SK-N-SH (cell line): ENCODE data around the gene CXorf38. TPM values are rescaled to one million over a fixed set of nuclear protein-coding genes. Genes with fewer than 3 reads are reported as not detected.

ENCODE experiments used
- CTCF ChIA-PET: fragments of 300-600, 350-600 bp; formaldehyde crosslinking; extraction: SDS; loops from one replicate; lab custom pipeline; 2021; lab: Yijun Ruan, JAX
- POLR2A ChIA-PET: fragments of 350-600 bp; sonication (Branson Sonifier 250); formaldehyde crosslinking; extraction: SDS; loops from one replicate; lab custom pipeline; 2020; ENCODE audit warnings: antibody characterized with exemption, inconsistent platforms; lab: Yijun Ruan, JAX
- DNase-seq: peaks from one replicate; pipeline ENCODE4 v3.0.0; 2012
- H2AFZ ChIP-seq: fragments of 200-600 bp; sonication (generic); 2 replicates; pipeline ENCODE4 v1.8.1; 2016; ENCODE audit warnings: antibody characterized with exemption, mild to moderate bottlenecking, low read depth
- H3F3A ChIP-seq: fragments of 200-600 bp; sonication (generic); replicated peaks from 2 replicates; pipeline ENCODE3; 2016; ENCODE audit warnings: antibody characterized with exemption, mild to moderate bottlenecking; ENCODE audit not compliant: insufficient read depth
- H3K27ac ChIP-seq, 2 experiments: fragments of 200-500 bp in 1 of 2; fragments of 200-600 bp in 1 of 2; sonication (Bioruptor generic) in 1 of 2; sonication (generic), shearing (Covaris generic) in 1 of 2; 2 replicates each; pipeline versions ENCODE4 v1.5.1 to v1.6.1; 2014 to 2016; ENCODE audit warnings: low read depth in 2 of 2, inconsistent platforms in 1 of 2, low read length in 1 of 2, mild to moderate bottlenecking in 1 of 2, mixed read lengths in 1 of 2
- H3K27me3 ChIP-seq: fragments of 200-600 bp; sonication (generic), shearing (Covaris generic); 2 replicates; pipeline ENCODE4 v1.6.1; 2016; ENCODE audit warnings: mixed run types; ENCODE audit not compliant: insufficient read depth
- H3K36me3 ChIP-seq, 2 experiments: fragments of 200-500 bp in 1 of 2; fragments of 200-600 bp in 1 of 2; sonication (Bioruptor generic) in 1 of 2; sonication (generic) in 1 of 2; replicated peaks in 1 of 2; 2 replicates each; pipeline versions ENCODE3 to v1.5.1; 2014 to 2016; ENCODE audit warnings: low read length in 1 of 2, mild to moderate bottlenecking in 1 of 2; ENCODE audit not compliant: insufficient read depth in 2 of 2, control insufficient read depth in 1 of 2
- H3K4me1 ChIP-seq, 2 experiments: fragments of 200-500 bp in 1 of 2; fragments of 200-600 bp in 1 of 2; sonication (Bioruptor generic) in 1 of 2; sonication (generic), shearing (Covaris generic) in 1 of 2; 2 replicates each; pipeline versions ENCODE4 v1.5.1 to v1.6.1; 2014 to 2016; ENCODE audit warnings: low read depth in 1 of 2, low read length in 1 of 2, mixed run types in 1 of 2; ENCODE audit not compliant: insufficient read depth in 2 of 2, control insufficient read depth in 1 of 2
- H3K4me2 ChIP-seq: fragments of 200-600 bp; sonication (generic), shearing (Covaris generic); 2 replicates; pipeline ENCODE4 v1.6.1; 2017; ENCODE audit warnings: mixed run types
- H3K4me3 ChIP-seq, 2 experiments: fragments of 200-500 bp in 1 of 2; fragments of 200-600 bp in 1 of 2; sonication (Bioruptor generic) in 1 of 2; sonication (generic), shearing (Covaris generic) in 1 of 2; 2 replicates each; pipeline versions ENCODE4 v1.5.1 to v1.8.1; 2014 to 2016; ENCODE audit warnings: low read depth in 2 of 2, inconsistent platforms in 1 of 2, low read length in 1 of 2, mild to moderate bottlenecking in 1 of 2, mixed read lengths in 1 of 2, moderate library complexity in 1 of 2
- H3K79me2 ChIP-seq: fragments of 200-600 bp; sonication (generic); 2 replicates; pipeline ENCODE4 v1.8.1; 2017; ENCODE audit warnings: mild to moderate bottlenecking; ENCODE audit not compliant: insufficient read depth
- H3K9ac ChIP-seq: fragments of 200-600 bp; sonication (generic); 2 replicates; pipeline ENCODE4 v1.6.1; 2017; ENCODE audit warnings: mixed run types
- H3K9me2 ChIP-seq: fragments of 200-600 bp; sonication (generic); 2 replicates; pipeline ENCODE4 v1.6.1; 2017; ENCODE audit warnings: mixed run types
- H3K9me3 ChIP-seq: fragments of 200-600 bp; sonication (generic); 2 replicates; pipeline ENCODE4 v1.6.1; 2017; ENCODE audit warnings: mixed run types, mild to moderate bottlenecking, moderate library complexity
- H4K20me1 ChIP-seq: fragments of 200-600 bp; sonication (generic); 2 replicates; pipeline ENCODE4 v1.6.1; 2017; ENCODE audit warnings: mild to moderate bottlenecking, mixed run types; ENCODE audit not compliant: insufficient read depth
- CTCF ChIP-seq: fragments of 200-600 bp; sonication (generic); IDR thresholded peaks from 2 replicates; pipeline ENCODE4 v1.6.1; 2017; ENCODE audit warnings: antibody characterized with exemption, mild to moderate bottlenecking, moderate library complexity
- EP300 ChIP-seq, 2 experiments: IDR thresholded peaks; 2 replicates each; pipeline versions ENCODE4 v1.4.0 to v1.6.1; 2012; ENCODE audit warnings: borderline replicate concordance in 1 of 2, low read depth in 1 of 2, low read length in 1 of 2
- MAX ChIP-seq: IDR thresholded peaks from 2 replicates; pipeline ENCODE4 v1.4.0; 2012; ENCODE audit warnings: low read depth
- POLR2AphosphoS5 ChIP-seq: IDR thresholded peaks from 2 replicates; pipeline ENCODE4 v1.6.1; 2012; ENCODE audit warnings: low read depth, low read length
- RAD21 ChIP-seq: IDR thresholded peaks from 2 replicates; pipeline ENCODE4 v1.6.1; 2012; ENCODE audit warnings: mild to moderate bottlenecking, low read length
- SIN3A ChIP-seq: IDR thresholded peaks from 2 replicates; pipeline ENCODE4 v1.6.1; 2012; ENCODE audit warnings: low read depth, mild to moderate bottlenecking, low read length, moderate library complexity, borderline replicate concordance
- SMC3 ChIP-seq: IDR thresholded peaks from 2 replicates; pipeline ENCODE4 v1.6.1; 2012; ENCODE audit warnings: low read depth, low read length, improper control_type of control experiment
- TCF12 ChIP-seq: IDR thresholded peaks from 2 replicates; pipeline ENCODE4 v1.4.0; 2012
- YY1 ChIP-seq: IDR thresholded peaks from 2 replicates; pipeline ENCODE4 v1.4.0; 2012; ENCODE audit warnings: low read depth, mild to moderate bottlenecking
- WGBS: methylation state at CpG from one replicate; pipeline ENCODE4 v1.1.6; 2017; ENCODE audit warnings: low lambda C conversion rate; 5-methylcytosine and 5-hydroxymethylcytosine counted together
- polyA plus RNA-seq, 3 experiments: library from polyadenylated mRNA; depleted of rRNA; stranded (reverse); fragments of >200 nt; gene quantifications; 2 replicates each; pipeline ENCODE4 v1.2.3, GENCODE V29; 2012

CXorf38 gene
- polyA plus RNA-seq, 1 of the 3 experiments (the other 2 are of a cell fraction): 8.4 TPM

GRCh38 chrX:40671126-40671525 is 23.8 kb upstream of the CXorf38 start:
- Histone ChIP-seq H3K27ac (no peak overlapping the region; a peak in 1 of 4 replicates), H3K9me2 (no peaks in the 10 kb centered on the region), H3K4me3 (no peak overlapping the region), H3K4me2 (no peak overlapping the region), H3K27me3 (no peaks in the 10 kb centered on the region), H3K36me3 (peaks cover 58 to 64% of the 10 kb centered on the region in 2 experiments), H3K79me2 (no peaks in the 10 kb centered on the region), H3F3A (no peaks in the 10 kb centered on the region), H3K9ac (no peak overlapping the region), H4K20me1 (no peaks in the 10 kb centered on the region), H3K4me1 (no peaks in the 10 kb centered on the region; a peak in 1 of 4 replicates), H3K9me3 (no peaks in the 10 kb centered on the region), H2AFZ (no peak overlapping the region)
- no peak for DNase-seq
- 58% methylated on average over 6 of the region's 6 CpGs for WGBS
- POLR2A ChIA-PET: no interaction called here
- TF ChIP-seq MAX (no peak), TCF12 (no peak), SIN3A (no peak), SMC3 (no peak), POLR2AphosphoS5 (no peak)
- CTCF ChIA-PET: interaction anchor here (1.0 to 1.2 kb wide), 2 partner anchors 123 to 449 kb away, joined by 3 read pairs; no protein-coding TSS in a partner anchor

GRCh38 chrX:40663880-40664630 is 16.7 kb upstream of the CXorf38 start:
- ChIA-PET CTCF (interaction anchor here (0.8 to 2.2 kb wide), 5 partner anchors 8 to 130 kb away, joined by 3 to 11 read pairs (median 3); no protein-coding TSS in a partner anchor), POLR2A (no interaction called here)
- Histone ChIP-seq H3K9ac (no peak overlapping the region), H3K4me2 (no peak overlapping the region), H3K9me2 (no peaks in the 10 kb centered on the region), H3F3A (no peaks in the 10 kb centered on the region), H3K9me3 (no peaks in the 10 kb centered on the region), H2AFZ (no peak overlapping the region), H3K4me3 (no peak overlapping the region)
- DNase-seq: peak; percentile 26
- 82% methylated on average over 6 of the region's 6 CpGs for WGBS
- 0 out of 2 replicates have a peak, but pooled peaks have one; percentile 23 for TF ChIP-seq RAD21
- no peak for TF ChIP-seq EP300 (IDR thresholded peaks at IDR 0.05; ENCODE audit: borderline replicate concordance in 1 of 2, low read depth in 1 of 2, low read length in 1 of 2)
- peak; percentile 48 for TF ChIP-seq CTCF
- TF ChIP-seq YY1: no peak
- TF ChIP-seq, all 33 proteins: peak for 2
- Histone ChIP-seq H3K4me1 (no peaks in the 10 kb centered on the region), H3K27me3 (no peaks in the 10 kb centered on the region), H3K79me2 (no peaks in the 10 kb centered on the region), H3K27ac (no peak overlapping the region), H3K36me3 (peaks cover 38 to 43% of the 10 kb centered on the region in 2 experiments), H4K20me1 (no peaks in the 10 kb centered on the region)
